Ishikawa (cell line): ENCODE measurements around the gene AMMECR1.

Experiments used
- CEBPB ChIP-seq: IDR thresholded peaks from 2 replicates; pipeline ENCODE4 v1.6.1; 2012
- EP300 ChIP-seq: IDR thresholded peaks from 2 replicates; pipeline ENCODE4 v1.6.1; 2012; ENCODE audit warnings: borderline replicate concordance
- MAX ChIP-seq: IDR thresholded peaks from 2 replicates; pipeline ENCODE4 v1.6.1; 2012
- RAD21 ChIP-seq: IDR thresholded peaks from 2 replicates; pipeline ENCODE4 v1.6.1; 2012; ENCODE audit warnings: low read depth
- TAF1 ChIP-seq: IDR thresholded peaks from 2 replicates; pipeline ENCODE4 v1.6.1; 2012; ENCODE audit warnings: low read depth, mild to moderate bottlenecking
- YY1 ChIP-seq: IDR thresholded peaks from 2 replicates; pipeline ENCODE4 v1.6.1; 2012; ENCODE audit warnings: low read depth
- TF ChIP-seq, protein P1 (sequence below): IDR thresholded peaks from 2 replicates; pipeline ENCODE4 v1.6.1; 2012; ENCODE audit warnings: low read depth, mild to moderate bottlenecking

- TF ChIP-seq MAX, result no peak
- TF ChIP-seq EP300, result no peak
- no peak for TF ChIP-seq RAD21
- TF ChIP-seq CEBPB, result no peak
- TF ChIP-seq, protein P1, sequence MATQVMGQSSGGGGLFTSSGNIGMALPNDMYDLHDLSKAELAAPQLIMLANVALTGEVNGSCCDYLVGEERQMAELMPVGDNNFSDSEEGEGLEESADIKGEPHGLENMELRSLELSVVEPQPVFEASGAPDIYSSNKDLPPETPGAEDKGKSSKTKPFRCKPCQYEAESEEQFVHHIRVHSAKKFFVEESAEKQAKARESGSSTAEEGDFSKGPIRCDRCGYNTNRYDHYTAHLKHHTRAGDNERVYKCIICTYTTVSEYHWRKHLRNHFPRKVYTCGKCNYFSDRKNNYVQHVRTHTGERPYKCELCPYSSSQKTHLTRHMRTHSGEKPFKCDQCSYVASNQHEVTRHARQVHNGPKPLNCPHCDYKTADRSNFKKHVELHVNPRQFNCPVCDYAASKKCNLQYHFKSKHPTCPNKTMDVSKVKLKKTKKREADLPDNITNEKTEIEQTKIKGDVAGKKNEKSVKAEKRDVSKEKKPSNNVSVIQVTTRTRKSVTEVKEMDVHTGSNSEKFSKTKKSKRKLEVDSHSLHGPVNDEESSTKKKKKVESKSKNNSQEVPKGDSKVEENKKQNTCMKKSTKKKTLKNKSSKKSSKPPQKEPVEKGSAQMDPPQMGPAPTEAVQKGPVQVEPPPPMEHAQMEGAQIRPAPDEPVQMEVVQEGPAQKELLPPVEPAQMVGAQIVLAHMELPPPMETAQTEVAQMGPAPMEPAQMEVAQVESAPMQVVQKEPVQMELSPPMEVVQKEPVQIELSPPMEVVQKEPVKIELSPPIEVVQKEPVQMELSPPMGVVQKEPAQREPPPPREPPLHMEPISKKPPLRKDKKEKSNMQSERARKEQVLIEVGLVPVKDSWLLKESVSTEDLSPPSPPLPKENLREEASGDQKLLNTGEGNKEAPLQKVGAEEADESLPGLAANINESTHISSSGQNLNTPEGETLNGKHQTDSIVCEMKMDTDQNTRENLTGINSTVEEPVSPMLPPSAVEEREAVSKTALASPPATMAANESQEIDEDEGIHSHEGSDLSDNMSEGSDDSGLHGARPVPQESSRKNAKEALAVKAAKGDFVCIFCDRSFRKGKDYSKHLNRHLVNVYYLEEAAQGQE, result no peak
- no peak for TF ChIP-seq TAF1
- TF ChIP-seq YY1, result no peak
These were observed 75.5 kb downstream of the AMMECR1 start for GRCh38 chrX:110242371-110242770.
